DMS 273 (cell line): ENCODE results near the gene ARID3C.
A peak's percentile ranks its signal among the peaks of the same experiment; 100 is the strongest.

Experiments
- DNase-seq: peaks from one replicate; lab custom pipeline; 2025; ENCODE audit not compliant: unreplicated experiment; lab: John Stamatoyannopoulos, UW

The ARID3C gene

DNA sequence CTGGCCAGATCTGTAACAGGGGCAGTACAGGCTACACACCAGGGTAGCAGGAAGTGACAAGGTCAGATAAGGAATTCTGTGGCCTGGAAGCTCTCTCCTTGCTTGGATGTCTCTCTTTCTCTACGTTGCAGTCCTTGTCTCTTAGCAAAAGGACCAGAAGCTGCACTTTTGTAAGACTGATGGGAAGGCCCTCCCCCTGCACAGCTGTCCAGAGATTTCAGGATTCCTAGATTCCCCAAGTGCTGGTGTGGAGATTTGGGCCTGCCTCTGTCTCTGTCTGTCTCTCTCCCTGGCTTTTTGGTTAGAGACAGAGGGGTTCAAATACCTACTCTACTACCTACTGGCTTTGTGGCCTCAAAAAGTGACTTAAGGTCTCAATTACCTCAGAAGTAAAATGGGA is 29.3 kb downstream of the ARID3C start:
- DNase-seq, result no peak

DNA sequence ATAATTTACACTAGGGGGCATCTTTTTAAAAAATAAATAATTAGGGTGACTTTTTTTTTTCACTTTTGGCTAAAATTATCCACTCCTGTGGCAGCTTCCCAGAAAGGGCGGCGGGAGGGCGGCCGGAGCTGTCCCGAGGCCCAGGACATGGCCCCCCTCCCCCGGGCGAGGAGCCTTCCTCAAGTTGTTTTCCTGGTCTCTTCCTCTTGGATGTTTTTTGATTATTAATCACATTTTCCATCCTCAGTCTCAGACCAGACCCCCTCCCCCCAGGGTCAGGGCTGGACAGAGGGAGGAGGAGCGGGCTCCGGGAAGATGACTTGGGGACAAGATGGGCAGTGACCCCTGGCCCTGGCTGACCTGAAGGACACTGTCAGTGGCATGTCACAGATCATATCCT is 34.7 kb downstream of the ARID3C start:
- no peak for DNase-seq

DNA sequence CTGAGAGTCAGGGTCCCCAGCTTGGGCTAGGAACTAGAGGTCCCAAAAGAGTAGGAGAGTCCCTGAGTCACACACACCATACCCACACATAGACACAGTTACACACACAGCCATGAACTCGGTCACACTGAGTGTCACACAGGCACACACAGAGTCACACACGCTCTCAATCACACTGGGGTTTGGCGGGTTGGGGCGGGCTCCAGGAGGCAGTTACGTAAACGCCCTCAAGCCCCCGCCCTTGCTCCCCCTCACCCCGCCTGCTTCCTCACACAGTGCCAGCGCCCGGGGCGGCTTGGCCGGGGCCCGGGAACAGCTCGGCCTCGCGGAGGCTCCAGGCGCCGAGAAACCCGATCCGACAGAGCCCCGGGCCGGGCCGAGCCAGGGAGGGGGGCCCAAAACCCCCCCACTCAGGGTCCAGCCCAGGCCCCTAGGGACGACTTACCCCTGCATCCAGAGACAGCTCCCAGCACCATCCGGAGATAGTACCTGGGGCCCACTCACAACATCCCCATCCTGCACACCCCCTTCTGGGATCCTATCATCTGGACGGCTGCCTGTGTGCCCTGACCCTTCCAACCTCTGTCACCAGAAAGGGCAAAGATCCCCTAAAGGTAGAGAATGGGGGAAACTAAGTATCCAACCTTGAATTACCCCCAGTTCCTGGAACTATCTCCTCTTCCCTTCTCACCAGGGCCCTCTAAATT is 35.8 kb downstream of the ARID3C start:
- DNase-seq, result peak; percentile 59

DNA sequence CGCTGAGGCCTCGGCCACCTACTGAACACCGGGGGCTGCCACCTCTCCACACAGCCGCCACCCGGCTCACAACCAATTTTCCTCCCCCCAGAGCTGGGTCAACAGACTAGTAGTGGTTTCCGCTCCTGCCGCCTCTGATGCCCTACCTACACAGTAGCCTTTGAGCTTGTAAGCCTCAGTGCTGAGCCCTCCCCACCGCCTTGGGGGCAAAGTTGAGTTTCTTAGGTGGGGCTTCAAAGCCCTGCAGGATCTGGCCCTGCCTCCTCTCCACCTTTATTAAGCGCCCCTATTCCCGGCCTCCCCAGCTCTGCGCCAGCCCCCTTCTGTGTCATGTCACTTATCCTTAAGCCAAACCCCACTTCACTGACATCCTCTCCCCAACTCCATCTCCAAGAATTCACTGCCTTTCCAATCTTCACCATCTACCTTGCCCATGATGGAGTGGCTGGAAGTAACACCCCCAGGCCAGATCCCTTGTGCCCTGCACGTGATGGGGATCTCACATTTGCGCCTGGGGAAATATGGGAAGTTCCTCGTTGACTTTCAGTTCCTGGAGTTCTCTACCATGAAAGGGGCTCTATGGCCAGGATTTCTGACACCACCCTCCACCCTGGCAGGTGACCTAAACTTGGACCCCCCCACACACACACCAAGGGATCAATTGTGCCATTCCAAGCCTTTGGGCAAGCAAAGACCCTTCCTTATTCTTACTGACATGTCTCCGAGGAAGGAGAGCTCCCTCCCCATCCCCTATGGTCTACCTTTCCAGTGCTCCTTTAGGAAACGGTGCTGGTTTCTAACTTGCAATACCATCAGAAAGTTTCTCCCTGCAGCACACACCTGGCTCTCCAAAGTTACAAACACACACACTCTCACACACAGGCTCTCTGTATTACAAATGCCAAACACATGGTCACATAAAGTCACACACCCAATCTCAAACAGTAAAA is 36.7 kb downstream of the ARID3C start:
- no peak for DNase-seq

DNA sequence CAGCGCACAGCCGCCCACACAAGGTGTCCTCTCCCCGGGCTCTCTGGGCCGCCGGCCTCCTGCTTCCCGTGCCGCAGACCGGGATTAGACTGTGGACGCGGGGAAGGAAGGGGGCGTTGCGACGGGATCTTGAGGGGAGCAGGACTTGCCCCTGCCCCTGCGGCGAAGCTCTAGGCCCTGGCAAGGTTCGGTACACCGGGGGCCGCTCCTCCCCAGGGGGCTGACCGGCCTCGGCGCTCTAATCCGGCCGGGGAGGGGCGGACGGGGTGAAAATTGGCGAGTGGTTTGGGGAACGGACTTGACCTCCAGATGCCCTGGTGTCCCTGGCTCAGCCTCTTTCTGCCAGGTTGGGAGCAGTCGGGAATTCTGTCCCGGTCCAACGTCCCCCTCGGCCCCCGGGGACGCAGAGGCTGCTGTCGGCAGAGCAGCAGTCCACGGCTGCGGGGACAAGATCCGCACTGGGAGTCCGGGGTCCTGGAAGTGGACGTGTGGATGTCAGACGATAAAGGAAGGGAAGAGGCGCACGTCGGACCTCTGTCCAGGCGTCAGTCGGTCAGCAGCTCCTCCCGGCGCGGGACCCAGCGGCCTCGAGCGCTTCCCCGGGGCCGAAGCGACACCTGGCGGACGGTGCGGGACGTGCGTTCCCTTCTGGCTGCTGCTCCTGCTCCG is 37.5 kb downstream of the ARID3C start:
- DNase-seq, result peak; percentile 87

DNA sequence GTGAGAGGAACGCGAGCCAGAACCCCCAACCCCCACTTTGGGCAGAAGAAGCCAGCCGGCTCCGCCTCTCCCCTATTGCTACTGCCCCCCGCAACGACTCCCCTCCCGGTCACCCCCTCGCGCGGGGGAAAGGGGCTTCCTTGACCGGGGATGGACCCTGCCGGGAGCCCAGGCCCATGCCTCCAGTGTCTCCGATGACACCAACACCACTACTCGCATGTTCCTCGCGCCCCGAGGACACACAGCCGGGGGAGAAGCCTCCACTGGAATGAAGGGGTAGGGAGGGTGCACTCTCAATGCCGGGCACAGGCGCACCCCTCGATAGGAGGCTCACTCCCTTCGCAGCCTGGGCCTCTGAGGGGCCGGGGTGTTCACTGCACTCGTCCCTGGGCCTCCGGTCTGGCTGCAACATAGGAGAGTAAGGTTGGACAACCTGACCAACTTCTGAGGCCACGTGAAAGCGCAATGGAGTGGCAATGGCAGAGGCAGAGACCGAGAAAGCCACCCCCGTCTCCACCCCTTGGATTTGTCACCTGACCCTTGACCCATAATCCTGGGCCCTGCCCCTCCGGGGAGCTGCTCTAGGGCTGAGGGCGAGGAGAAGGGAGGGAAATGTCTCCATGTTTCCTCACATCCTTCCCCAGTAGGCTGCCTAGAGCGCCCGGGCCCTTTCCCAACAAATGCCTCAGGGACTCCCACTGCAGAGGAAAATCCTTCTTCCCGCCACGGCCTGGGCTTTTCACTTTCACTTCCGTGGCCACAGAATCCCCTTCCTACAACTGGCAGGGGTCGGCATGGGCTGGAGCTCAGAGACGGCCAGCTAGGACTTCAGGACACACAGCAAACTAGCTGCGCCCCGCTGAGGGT is 38.3 kb downstream of the ARID3C start:
- DNase-seq, result no peak

DNA sequence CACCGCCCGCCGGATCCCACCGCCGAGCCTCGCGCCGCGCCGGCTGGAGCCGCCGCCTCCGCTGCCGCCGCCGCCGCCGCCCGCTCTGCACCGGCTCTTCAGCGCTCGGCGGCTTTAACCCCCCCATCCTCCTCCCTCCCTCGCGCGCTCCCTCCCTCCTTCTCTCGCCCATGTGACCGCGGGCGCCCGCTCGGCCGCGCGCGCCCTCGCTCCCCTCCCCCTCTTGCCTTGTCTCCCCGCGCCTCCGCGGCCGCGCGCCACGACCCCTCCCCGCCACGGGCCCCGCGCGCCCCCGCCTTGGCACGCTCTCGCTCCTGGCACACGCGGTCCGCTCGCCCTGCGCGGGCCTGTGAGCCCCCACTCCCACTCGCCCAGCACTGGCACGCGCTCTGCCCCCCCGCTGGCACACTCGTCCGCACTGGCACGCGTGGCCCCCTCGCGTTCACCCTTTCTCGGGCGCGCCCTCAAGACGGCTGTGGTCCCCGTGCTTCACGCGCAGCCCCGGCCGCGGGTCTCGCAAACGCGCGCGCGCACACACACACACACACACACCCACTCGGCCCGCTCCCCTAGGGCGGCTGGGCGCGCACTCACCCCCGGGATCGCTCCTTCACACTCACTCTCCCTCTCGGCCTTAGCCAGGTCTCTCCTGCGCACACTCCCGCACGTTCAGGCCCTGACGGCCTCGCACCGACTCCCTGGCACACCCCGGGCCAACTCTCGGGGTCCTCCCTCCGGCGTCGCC is 39.1 kb downstream of the ARID3C start, which contains the start of gene CNTFR:
Gene CNTFR (minus strand): TSS at position 89 of the 745 bp plus-strand sequence. CDS start 20,743 bp downstream, outside the sequence.
- DNase-seq, result peak; percentile 87

DNA sequence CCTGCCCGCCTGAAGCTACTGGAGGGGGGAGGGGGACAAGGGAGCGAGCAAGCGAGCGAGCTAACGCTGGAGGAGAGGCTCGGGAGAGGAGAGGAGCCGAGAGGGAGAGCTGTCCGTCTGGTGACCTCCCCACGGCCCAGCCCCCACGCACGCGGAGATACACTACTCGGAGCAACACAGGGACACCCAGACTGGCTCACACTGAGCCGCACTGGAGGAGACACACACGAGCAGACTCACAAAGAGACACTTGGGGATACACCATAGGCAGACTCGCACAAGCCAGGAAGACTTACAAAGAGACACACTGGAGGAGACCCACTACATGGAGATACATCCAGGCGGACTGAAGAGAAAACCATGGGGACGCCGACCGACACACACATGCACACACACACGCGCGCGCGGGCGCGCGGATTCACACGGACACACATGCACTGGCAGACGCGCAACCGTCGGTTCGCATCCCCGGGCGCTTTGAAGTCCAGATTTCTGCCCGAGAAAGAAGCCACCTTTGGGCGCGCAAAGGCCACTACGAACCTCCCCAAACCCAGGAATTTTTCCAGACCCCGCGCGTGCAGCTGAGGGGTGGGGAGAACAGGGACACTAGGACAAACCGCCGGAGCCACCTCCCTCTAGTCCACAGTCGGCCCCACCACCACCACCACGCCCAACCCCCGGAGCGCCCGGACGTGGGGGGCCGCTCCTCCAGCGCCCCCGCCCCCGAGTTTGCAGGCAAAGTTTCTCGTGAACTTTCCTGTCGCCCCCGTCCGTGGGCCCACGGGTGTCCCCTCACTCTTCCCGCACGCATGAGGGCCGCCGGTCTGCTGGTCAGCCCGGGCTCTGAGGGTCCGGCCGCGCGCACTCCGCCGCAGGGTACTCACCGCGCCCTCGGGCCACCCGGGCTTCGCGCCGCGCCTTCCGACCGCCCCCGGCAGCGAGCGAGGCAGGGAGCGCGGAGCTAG is 39.9 kb downstream of the ARID3C start:
- peak; percentile 56 for DNase-seq

DNA sequence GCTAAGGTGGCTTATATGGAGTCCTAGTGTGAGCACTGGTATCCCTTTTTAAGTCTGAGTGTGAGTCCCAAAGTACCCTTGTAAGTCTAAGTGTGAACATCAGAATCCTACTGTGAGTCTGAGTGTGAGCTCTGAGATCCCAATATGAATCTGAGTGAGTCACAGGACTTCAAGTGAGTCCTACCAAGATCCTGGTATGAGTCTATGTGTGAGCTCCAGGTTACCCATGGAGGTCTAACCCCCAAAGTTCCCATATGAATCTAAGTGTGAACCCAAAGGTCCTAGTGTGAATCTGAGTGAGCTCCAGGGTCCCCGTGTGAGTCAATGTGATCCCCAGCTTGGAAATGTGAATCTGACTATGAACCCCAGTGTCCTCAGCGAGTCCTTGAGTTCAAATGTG is 41.6 kb downstream of the ARID3C start:
- DNase-seq, result no peak

DNA sequence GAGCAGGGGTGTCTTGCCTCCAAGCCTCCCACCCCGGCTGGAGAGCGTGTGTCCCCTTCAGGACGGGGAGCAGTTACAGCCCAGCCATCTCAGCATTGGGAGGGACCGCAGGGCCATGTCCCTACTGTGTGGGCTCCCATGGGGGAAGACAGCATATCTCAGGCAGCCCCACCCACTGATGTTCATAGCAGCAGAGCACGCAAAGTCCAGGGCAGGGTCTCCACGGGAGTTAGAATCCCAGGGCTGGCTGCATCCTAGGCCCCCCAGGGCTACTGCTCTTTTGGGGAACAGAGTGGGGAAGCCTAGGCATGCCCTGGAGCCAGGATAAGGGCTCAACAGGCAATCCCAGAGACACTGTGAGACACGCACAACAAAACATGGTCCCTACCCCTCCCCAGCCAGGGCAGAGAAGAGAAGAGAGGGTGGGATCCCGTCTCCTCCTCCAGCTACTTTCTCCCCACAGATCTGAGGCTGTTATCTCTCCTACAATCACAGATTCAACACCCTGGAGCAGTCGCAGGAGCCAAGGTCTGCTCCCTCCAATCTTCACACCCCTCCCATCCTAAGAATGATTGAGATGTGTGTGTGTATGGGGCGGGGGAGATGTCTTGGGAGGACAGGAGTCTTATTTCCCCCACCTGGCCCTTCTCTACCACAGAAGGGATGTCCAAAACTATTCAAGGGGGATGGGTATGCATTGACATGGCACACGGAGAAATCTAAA is 42.8 kb downstream of the ARID3C start:
- no peak for DNase-seq

DNA sequence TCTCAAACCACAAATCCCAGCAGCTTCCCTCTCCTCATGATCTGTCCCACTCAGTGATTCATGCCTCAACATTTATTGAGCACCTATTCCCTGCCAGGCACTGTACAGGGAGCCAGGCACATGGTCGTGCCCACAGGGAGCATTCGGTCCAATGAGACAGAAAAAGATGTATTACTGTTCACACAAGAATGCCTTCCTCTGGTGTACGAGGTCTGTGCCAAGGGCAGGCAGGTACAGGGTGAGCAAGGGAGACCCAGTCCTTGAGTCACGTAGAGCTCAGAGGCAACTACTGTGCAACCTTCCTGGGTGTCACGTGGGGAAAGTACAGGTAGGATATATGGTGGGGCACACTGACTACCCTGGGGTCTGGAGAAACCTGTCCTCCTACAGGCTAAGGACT is 43.9 kb downstream of the ARID3C start:
- DNase-seq, result no peak

DNA sequence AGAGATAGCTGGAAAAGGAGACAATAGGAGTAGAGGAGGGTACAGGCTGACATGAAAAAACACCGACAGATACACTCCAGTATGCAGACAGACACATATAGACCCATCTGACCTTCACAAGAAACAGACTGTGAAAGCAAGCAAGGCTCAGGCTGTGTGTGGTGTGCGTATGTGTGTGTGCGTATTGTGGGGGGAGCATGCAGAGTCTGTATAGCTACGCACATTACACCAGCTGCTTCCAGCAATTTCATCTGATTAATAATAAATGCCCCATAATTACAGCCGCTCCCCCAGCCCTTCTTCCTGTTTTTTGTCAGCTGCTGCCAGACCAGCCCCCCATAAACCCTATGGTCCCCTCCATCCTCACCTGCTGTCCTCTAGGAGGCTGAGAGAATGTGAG is 46.1 kb downstream of the ARID3C start:
- DNase-seq, result no peak

DNA sequence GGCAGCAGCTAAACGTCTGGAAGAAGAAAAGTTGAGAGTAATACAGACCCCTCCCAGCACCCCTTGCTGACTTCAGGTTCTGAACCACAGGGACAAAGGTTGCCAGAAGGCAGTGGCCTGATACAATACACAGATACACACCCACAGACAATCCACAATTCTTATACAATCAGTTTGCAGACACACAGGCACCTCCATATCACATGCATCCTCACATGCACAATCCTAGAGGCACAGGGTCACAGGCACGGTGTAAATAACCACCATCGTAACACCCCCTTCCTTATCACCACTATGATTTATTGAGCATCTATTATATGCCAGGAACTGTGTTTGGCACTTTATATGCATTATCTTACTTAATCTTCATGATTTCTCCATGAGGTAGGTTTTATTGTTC is 47.5 kb downstream of the ARID3C start:
- no peak for DNase-seq

DNA sequence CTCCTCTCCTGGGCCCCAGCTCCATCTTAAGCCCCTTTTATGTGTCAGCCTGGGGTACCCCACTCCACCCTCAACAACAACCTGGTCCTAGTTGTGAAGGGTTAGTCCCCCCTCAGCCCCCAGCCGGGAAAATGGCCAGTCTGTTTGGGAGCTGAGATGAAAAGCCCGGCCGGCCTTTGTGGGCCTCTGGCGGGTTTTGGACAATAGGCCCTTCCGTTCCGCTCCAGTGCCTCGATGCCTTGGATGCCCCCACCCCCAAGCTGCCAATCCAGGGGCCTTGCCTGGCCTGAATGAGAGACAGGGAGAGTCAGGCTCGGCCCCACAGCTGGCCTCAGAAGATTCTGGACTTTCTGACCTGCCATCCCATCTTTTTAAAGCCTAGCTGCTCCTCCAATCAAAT is 48.5 kb downstream of the ARID3C start:
- no peak for DNase-seq

DNA sequence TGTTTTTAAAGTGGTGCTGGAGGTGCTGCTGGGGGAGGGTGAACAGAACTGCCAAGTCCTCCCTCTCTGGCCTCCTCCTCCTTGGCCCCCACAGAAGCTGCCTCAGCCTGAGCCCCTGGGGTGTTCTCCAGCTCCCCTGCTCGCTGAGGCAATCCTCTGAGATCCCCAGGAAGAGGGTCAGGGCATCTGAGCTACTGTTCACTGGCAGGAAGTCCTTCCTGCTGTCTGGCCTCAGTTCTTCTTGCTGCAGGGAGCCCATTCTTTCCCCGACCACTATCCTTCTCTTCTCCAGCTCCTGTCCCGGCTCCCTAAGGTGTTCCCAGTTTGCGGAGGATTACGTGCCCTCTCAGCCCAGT is 49.1 kb downstream of the ARID3C start:
- no peak for DNase-seq

DNA sequence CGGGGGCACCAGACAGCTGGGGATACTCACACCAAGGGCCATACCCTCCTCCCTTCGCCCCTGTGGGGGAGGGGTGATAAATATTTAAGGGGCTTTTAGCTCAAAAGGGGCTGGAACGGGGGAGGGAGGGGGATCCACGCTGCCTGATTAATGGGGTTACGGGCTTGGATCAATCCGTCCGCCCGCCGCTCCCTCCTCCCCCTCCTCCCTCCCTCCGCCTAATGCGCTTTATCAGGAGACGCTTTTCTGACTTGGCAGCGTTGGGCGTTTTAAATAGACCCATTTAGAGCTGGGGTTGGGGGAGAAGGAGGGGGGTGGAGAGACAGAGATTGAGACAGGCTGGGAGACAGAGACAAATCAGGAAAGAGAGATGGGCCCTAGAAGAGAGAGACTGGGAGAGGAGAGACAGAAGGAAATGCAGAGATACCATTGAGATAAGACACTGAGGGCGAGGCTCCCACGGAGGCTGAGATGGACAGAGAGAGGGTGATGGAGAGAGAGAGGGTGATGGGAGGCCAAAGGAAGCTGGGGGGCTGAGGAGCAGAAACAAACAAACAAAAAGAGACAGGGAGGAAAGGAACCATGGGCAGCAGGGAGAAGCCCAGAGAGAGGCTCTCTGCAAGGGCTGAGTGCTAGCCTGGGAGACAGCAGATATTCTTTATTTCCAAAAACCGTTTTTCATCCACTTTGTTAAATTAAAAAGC is 49.6 kb downstream of the ARID3C start:
- no peak for DNase-seq

DNA sequence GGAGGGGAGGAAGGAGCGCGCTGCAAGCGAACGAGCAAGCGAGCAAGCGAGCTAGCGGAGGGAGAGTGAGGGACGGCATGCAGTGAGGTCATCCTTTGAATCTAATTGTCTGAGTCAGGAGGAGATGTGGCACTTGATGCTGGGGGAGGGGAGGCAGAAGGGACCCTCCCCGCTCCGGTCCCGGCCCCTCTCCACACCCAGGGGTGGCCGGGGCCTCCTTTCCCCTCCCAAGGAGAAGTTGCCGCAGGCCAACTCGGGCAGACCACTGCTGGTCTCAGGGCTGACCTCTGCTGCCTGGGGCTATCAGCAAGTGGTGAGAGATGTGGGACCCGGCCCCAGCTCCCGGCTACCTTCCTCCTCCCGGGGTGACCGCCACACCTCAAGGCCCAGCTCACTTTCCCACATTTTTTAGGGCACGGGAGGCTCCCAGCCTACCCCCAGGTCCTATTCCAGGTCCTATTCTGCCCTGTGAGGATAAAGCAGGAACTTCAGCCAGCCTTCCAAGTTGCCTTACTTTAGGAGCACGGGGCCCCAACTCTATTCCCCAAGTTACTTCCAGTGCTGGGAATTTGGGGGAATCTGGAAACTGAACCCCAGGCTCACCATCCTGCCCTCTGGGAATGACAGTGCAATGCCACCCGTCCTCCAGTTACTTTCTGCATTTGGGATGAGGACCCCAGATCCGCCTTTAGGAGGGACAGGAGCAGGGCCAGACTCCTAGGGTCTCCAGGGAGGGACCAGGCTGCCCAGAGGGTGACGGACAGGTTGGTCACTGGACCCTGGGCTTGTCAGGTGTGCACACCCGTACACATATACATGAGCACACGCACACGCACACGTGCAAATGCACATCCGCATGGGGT is 50.4 kb downstream of the ARID3C start:
- no peak for DNase-seq
